Measurements from ENCODE around the gene ZNF746.

The ZNF746 gene

GRCh38 chr7:149493366-149493765 is 4.2 kb downstream of the ZNF746 start:
- DNase-seq (ENCODE audit: insufficient read length, low spot score) (no peak), FAIRE-seq (no peak)
- TF ChIP-seq TAF1 (IDR thresholded peaks at IDR 0.05; ENCODE audit: low read depth, low read length) (no peak), POLR2AphosphoS5 (IDR thresholded peaks at IDR 0.05; ENCODE audit: low read depth, low read length) (no peak), SPI1 (IDR thresholded peaks at IDR 0.05; ENCODE audit: low read depth, low read length) (no peak), POLR2A (IDR thresholded peaks at IDR 0.05; ENCODE audit: low read depth, low read length) (no peak), PAX5 (IDR thresholded peaks at IDR 0.05; ENCODE audit: insufficient read depth, low read length, severe bottlenecking) (no peak), POU2F2 (IDR thresholded peaks at IDR 0.05; ENCODE audit: low read depth, low read length) (no peak)

GRCh38 chr7:149490083-149490760 is 7.4 kb downstream of the ZNF746 start:
- DNase-seq (ENCODE audit: insufficient read length, low spot score) (no peak), FAIRE-seq (no peak)

GRCh38 chr7:149489391-149490024 is 8.1 kb downstream of the ZNF746 start:
- TF ChIP-seq POU2F2 (IDR thresholded peaks at IDR 0.05; ENCODE audit: low read depth, low read length) (no peak), POLR2AphosphoS5 (IDR thresholded peaks at IDR 0.05; ENCODE audit: low read depth, low read length) (no peak), TAF1 (IDR thresholded peaks at IDR 0.05; ENCODE audit: low read depth, low read length) (no peak), POLR2A (IDR thresholded peaks at IDR 0.05; ENCODE audit: low read depth, low read length) (no peak), SPI1 (IDR thresholded peaks at IDR 0.05; ENCODE audit: low read depth, low read length) (no peak), PAX5 (IDR thresholded peaks at IDR 0.05; ENCODE audit: insufficient read depth, low read length, severe bottlenecking) (no peak)
- FAIRE-seq (no peak), DNase-seq (ENCODE audit: insufficient read length, low spot score) (no peak)

More at GRCh38 chr7:149490083-149490760, 7.4 kb downstream of the ZNF746 start:
- no peak for TF ChIP-seq PAX5 (IDR thresholded peaks at IDR 0.05; ENCODE audit: insufficient read depth, low read length, severe bottlenecking)
- no peak for TF ChIP-seq SPI1 (IDR thresholded peaks at IDR 0.05; ENCODE audit: low read depth, low read length)
- TF ChIP-seq POU2F2 (IDR thresholded peaks at IDR 0.05; ENCODE audit: low read depth, low read length) = no peak
- no peak for TF ChIP-seq TAF1 (IDR thresholded peaks at IDR 0.05; ENCODE audit: low read depth, low read length)
- no peak for TF ChIP-seq POLR2A (IDR thresholded peaks at IDR 0.05; ENCODE audit: low read depth, low read length)
- TF ChIP-seq POLR2AphosphoS5 (IDR thresholded peaks at IDR 0.05; ENCODE audit: low read depth, low read length) = no peak

- DNase-seq (ENCODE audit: insufficient read length, low spot score) (no peak), FAIRE-seq (no peak)
- TF ChIP-seq PAX5 (IDR thresholded peaks at IDR 0.05; ENCODE audit: insufficient read depth, low read length, severe bottlenecking) (no peak), POLR2AphosphoS5 (IDR thresholded peaks at IDR 0.05; ENCODE audit: low read depth, low read length) (no peak), POU2F2 (IDR thresholded peaks at IDR 0.05; ENCODE audit: low read depth, low read length) (no peak), SPI1 (IDR thresholded peaks at IDR 0.05; ENCODE audit: low read depth, low read length) (no peak), POLR2A (IDR thresholded peaks at IDR 0.05; ENCODE audit: low read depth, low read length) (no peak), TAF1 (IDR thresholded peaks at IDR 0.05; ENCODE audit: low read depth, low read length) (no peak)
Observed at GRCh38 chr7:149479568-149479967, 18.0 kb downstream of the ZNF746 start.

- DNase-seq (ENCODE audit: insufficient read length, low spot score) (no peak), FAIRE-seq (no peak)
- TF ChIP-seq POU2F2 (IDR thresholded peaks at IDR 0.05; ENCODE audit: low read depth, low read length) = no peak
- TF ChIP-seq TAF1 (IDR thresholded peaks at IDR 0.05; ENCODE audit: low read depth, low read length) = no peak
- no peak for TF ChIP-seq PAX5 (IDR thresholded peaks at IDR 0.05; ENCODE audit: insufficient read depth, low read length, severe bottlenecking)
- TF ChIP-seq POLR2A (IDR thresholded peaks at IDR 0.05; ENCODE audit: low read depth, low read length) = no peak
- TF ChIP-seq POLR2AphosphoS5 (IDR thresholded peaks at IDR 0.05; ENCODE audit: low read depth, low read length) = no peak
- no peak for TF ChIP-seq SPI1 (IDR thresholded peaks at IDR 0.05; ENCODE audit: low read depth, low read length)
Observed at GRCh38 chr7:149478754-149479153, 18.9 kb downstream of the ZNF746 start.

- no peak for TF ChIP-seq POLR2AphosphoS5 (IDR thresholded peaks at IDR 0.05; ENCODE audit: low read depth, low read length)
- no peak for FAIRE-seq
- no peak for DNase-seq (ENCODE audit: insufficient read length, low spot score)
Observed at GRCh38 chr7:149477494-149478443, 19.8 kb downstream of the ZNF746 start.

- FAIRE-seq (no peak), DNase-seq (ENCODE audit: insufficient read length, low spot score) (no peak)
- TF ChIP-seq POU2F2 (IDR thresholded peaks at IDR 0.05; ENCODE audit: low read depth, low read length) (no peak), POLR2AphosphoS5 (IDR thresholded peaks at IDR 0.05; ENCODE audit: low read depth, low read length) (no peak), SPI1 (IDR thresholded peaks at IDR 0.05; ENCODE audit: low read depth, low read length) (no peak), POLR2A (IDR thresholded peaks at IDR 0.05; ENCODE audit: low read depth, low read length) (no peak), PAX5 (IDR thresholded peaks at IDR 0.05; ENCODE audit: insufficient read depth, low read length, severe bottlenecking) (no peak), TAF1 (IDR thresholded peaks at IDR 0.05; ENCODE audit: low read depth, low read length) (no peak)
Observed at GRCh38 chr7:149476791-149477190, 20.8 kb downstream of the ZNF746 start.

- no peak for FAIRE-seq
- no peak for DNase-seq (ENCODE audit: insufficient read length, low spot score)
- TF ChIP-seq TAF1 (IDR thresholded peaks at IDR 0.05; ENCODE audit: low read depth, low read length) (no peak), POLR2AphosphoS5 (IDR thresholded peaks at IDR 0.05; ENCODE audit: low read depth, low read length) (no peak), POU2F2 (IDR thresholded peaks at IDR 0.05; ENCODE audit: low read depth, low read length) (no peak), PAX5 (IDR thresholded peaks at IDR 0.05; ENCODE audit: insufficient read depth, low read length, severe bottlenecking) (no peak), POLR2A (IDR thresholded peaks at IDR 0.05; ENCODE audit: low read depth, low read length) (no peak), SPI1 (IDR thresholded peaks at IDR 0.05; ENCODE audit: low read depth, low read length) (no peak)
Observed at GRCh38 chr7:149475121-149476045, 22.2 kb downstream of the ZNF746 start.

All from GM12891 (cell line).